ENCODE data around the gene ELAVL2. TPM values are rescaled to one million over a fixed set of nuclear protein-coding genes. Genes with fewer than 3 reads are reported as not detected.

Gene ELAVL2
- total RNA-seq, 4 donors from 2014 or later: 0.63 to 2.6 TPM; not detected in 2

GRCh38 chr9:23665635-23666034, 160.4 kb downstream of the ELAVL2 start:
- Histone ChIP-seq H3K36me3 (no peaks in the 10 kb centered on the region), H3K4me1 (no peaks in the 10 kb centered on the region), H3K4me3 (no peak overlapping the region), H3K27me3 (no peaks in the 10 kb centered on the region), H3K27ac (no peak overlapping the region), H3K9me3 (no peaks in the 10 kb centered on the region)
- no peak for DNase-seq (ENCODE audit: low spot score in 2 of 2)
- WGBS, 2 donors: 70 to 71% methylated on average over 2 of the region's 2 CpGs
- TF ChIP-seq EP300 (IDR thresholded peaks at IDR 0.05) (no peak), POLR2A (IDR thresholded peaks at IDR 0.05) (no peak)
- TF ChIP-seq, protein P1, sequence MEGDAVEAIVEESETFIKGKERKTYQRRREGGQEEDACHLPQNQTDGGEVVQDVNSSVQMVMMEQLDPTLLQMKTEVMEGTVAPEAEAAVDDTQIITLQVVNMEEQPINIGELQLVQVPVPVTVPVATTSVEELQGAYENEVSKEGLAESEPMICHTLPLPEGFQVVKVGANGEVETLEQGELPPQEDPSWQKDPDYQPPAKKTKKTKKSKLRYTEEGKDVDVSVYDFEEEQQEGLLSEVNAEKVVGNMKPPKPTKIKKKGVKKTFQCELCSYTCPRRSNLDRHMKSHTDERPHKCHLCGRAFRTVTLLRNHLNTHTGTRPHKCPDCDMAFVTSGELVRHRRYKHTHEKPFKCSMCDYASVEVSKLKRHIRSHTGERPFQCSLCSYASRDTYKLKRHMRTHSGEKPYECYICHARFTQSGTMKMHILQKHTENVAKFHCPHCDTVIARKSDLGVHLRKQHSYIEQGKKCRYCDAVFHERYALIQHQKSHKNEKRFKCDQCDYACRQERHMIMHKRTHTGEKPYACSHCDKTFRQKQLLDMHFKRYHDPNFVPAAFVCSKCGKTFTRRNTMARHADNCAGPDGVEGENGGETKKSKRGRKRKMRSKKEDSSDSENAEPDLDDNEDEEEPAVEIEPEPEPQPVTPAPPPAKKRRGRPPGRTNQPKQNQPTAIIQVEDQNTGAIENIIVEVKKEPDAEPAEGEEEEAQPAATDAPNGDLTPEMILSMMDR (IDR thresholded peaks at IDR 0.05): no peak

DNA sequence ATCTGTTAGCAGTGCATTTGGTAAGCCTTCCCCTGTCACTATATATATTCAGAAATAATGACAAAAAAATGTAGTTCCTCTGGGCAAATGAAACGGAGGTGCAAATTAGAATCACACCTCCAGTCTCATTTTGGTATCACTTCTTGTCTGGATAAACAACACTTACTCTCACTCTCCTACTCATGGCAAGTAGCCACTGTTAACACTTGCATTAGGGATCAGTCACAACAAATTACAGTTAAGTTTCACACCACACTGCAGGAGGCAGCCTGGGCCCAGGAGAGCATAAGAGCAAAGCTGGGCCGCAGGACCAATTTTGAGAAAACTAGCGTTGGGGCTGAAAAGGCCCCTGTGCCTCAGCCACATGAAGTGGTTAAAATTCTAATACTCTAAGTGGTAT, 161.0 kb downstream of the ELAVL2 start:
- no peak for DNase-seq (ENCODE audit: low spot score in 2 of 2)
- 72 to 74% methylated on average over 3 of the region's 3 CpGs for WGBS, 2 donors

DNA sequence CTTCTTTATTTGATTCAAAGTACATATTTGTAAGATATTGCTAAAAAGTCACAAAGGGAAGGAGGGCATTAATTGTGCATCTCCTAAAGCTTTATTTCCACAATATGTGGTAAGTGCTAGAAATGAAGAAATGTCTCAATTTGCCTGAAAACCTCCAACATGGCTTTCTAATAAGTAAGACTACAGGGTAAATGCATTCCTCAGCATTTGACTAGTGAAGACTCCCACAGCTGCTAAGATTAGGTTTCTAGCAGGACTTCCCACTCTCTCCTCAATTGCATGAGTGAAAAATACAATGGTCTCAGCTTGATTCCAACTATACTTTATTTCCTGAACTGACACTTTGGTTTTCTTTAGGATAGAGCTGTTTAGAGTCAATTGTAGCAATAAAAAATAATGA, 162.1 kb downstream of the ELAVL2 start:
- DNase-seq (ENCODE audit: low spot score in 2 of 2): no peak
- TF ChIP-seq, protein P1 (IDR thresholded peaks at IDR 0.05): no peak
- no peak for TF ChIP-seq POLR2A (IDR thresholded peaks at IDR 0.05)
- no peak for TF ChIP-seq EP300 (IDR thresholded peaks at IDR 0.05)

More for the DNA sequence above, 161.0 kb downstream of the ELAVL2 start:
- Histone ChIP-seq H3K27ac (no peak overlapping the region), H3K27me3 (no peaks in the 10 kb centered on the region), H3K36me3 (no peaks in the 10 kb centered on the region), H3K9me3 (no peaks in the 10 kb centered on the region), H3K4me1 (no peaks in the 10 kb centered on the region), H3K4me3 (no peak overlapping the region)
- TF ChIP-seq POLR2A (IDR thresholded peaks at IDR 0.05) (no peak), EP300 (IDR thresholded peaks at IDR 0.05) (no peak)
- TF ChIP-seq, protein P1 (IDR thresholded peaks at IDR 0.05): no peak

GRCh38 chr9:23663536-23663935, 162.5 kb downstream of the ELAVL2 start:
- Histone ChIP-seq H3K27ac (no peak overlapping the region), H3K9me3 (no peaks in the 10 kb centered on the region), H3K27me3 (no peaks in the 10 kb centered on the region), H3K36me3 (no peaks in the 10 kb centered on the region), H3K4me1 (no peaks in the 10 kb centered on the region), H3K4me3 (no peak overlapping the region)
- TF ChIP-seq, protein P1 (IDR thresholded peaks at IDR 0.05): no peak
- TF ChIP-seq EP300 (IDR thresholded peaks at IDR 0.05): no peak
- no peak for TF ChIP-seq POLR2A (IDR thresholded peaks at IDR 0.05)
- 88 to 89% methylated on average over 6 of the region's 6 CpGs for WGBS, 2 donors
- no peak for DNase-seq (ENCODE audit: low spot score in 2 of 2)

More for the DNA sequence above, 162.1 kb downstream of the ELAVL2 start:
- Histone ChIP-seq H3K4me3 (no peak overlapping the region), H3K36me3 (no peaks in the 10 kb centered on the region), H3K4me1 (no peaks in the 10 kb centered on the region), H3K27me3 (no peaks in the 10 kb centered on the region), H3K27ac (no peak overlapping the region), H3K9me3 (no peaks in the 10 kb centered on the region)

- H3K9me3 ChIP-seq: no peaks in the 10 kb centered on the region
- WGBS, 2 donors: 82 to 96% methylated on average over 2 of the region's 2 CpGs
- no peaks in the 10 kb centered on the region for H3K27me3 ChIP-seq
- no peak overlapping the region for H3K4me3 ChIP-seq
- no peak overlapping the region for H3K27ac ChIP-seq
- H3K36me3 ChIP-seq: no peaks in the 10 kb centered on the region
- TF ChIP-seq POLR2A (IDR thresholded peaks at IDR 0.05) (no peak), EP300 (IDR thresholded peaks at IDR 0.05) (no peak)
- TF ChIP-seq, protein P1 (IDR thresholded peaks at IDR 0.05): no peak
- DNase-seq (ENCODE audit: low spot score in 2 of 2): no peak
- no peaks in the 10 kb centered on the region for H3K4me1 ChIP-seq
These were observed 162.9 kb downstream of the ELAVL2 start for GRCh38 chr9:23663125-23663524.

Data from tibial nerve (tissue), 4 donors.